ENCODE data around the gene SEPHS1. TPM values are rescaled to one million over a fixed set of nuclear protein-coding genes. Genes with fewer than 3 reads are reported as not detected.

The SEPHS1 gene
- total and polyA plus RNA-seq, 7 experiments from 2014 or later: 15.5 to 57.3 (median 29.7) TPM

- ATAC-seq (no peak), DNase-seq (no peak)
- CTCF ChIA-PET: no interaction called here
- no peaks in the 10 kb centered on the region for H3K27me3 ChIP-seq (ENCODE audit: control insufficient read depth in 2 of 2, insufficient read depth in 2 of 2, low read length in 2 of 2)
- no peak overlapping the region for H3K27ac Mint-ChIP-seq
- H3K9me3 Mint-ChIP-seq: no peaks in the 10 kb centered on the region
- H3K4me3 Mint-ChIP-seq: no peak overlapping the region
- POLR2A ChIA-PET: no interaction called here
- intact Hi-C loops (cut with micrococcal nuclease): loop anchor here in 1 of 2 donors (1.0 kb wide), 1 partner anchor 219 kb away; the partner anchor contains the start of gene PRPF18
- no peaks in the 10 kb centered on the region for H3K9me3 ChIP-seq (ENCODE audit: control insufficient read depth in 2 of 3, low read length in 3 of 3)
- peaks cover 0 to 4% (median 0%) of the 10 kb centered on the region in 7 donors for H3K4me1 Mint-ChIP-seq
- H3K4me1 ChIP-seq (ENCODE audit: control insufficient read depth in 2 of 2, insufficient read depth in 2 of 2, low read length in 2 of 2): no peaks in the 10 kb centered on the region
- H3K4me3 ChIP-seq (ENCODE audit: low read length): no peak overlapping the region
- H3K27ac ChIP-seq (ENCODE audit: low read depth, low read length): no peak overlapping the region
- H3K27me3 Mint-ChIP-seq: no peaks in the 10 kb centered on the region
- H3K36me3 ChIP-seq (ENCODE audit: control insufficient read depth in 2 of 3, insufficient read depth in 3 of 3, low read length in 3 of 3): no peaks in the 10 kb centered on the region
- H3K36me3 Mint-ChIP-seq: no peaks in the 10 kb centered on the region
Measured at GRCh38 chr10:13366891-13367290, 18.8 kb upstream of the SEPHS1 start.

GRCh38 chr10:13365831-13366230 is 17.7 kb upstream of the SEPHS1 start:
- Mint-ChIP-seq H3K4me3 (no peak overlapping the region), H3K27me3 (no peaks in the 10 kb centered on the region), H3K27ac (no peak overlapping the region), H3K4me1 (peaks cover 0 to 2% (median 0%) of the 10 kb centered on the region in 7 donors), H3K36me3 (no peaks in the 10 kb centered on the region), H3K9me3 (no peaks in the 10 kb centered on the region)
- H3K27me3 ChIP-seq (ENCODE audit: control insufficient read depth in 2 of 2, insufficient read depth in 2 of 2, low read length in 2 of 2): no peaks in the 10 kb centered on the region
- no peak overlapping the region for H3K27ac ChIP-seq (ENCODE audit: low read depth, low read length)
- H3K4me3 ChIP-seq (ENCODE audit: low read length): no peak overlapping the region
- ChIA-PET CTCF (interaction anchor here (0.6 kb wide), 1 partner anchor 125 kb away, joined by 3 read pairs; no protein-coding TSS in a partner anchor), POLR2A (no interaction called here)
- DNase-seq: no peak
- no peaks in the 10 kb centered on the region for H3K4me1 ChIP-seq (ENCODE audit: control insufficient read depth in 2 of 2, insufficient read depth in 2 of 2, low read length in 2 of 2)
- H3K36me3 ChIP-seq (ENCODE audit: control insufficient read depth in 2 of 3, insufficient read depth in 3 of 3, low read length in 3 of 3): no peaks in the 10 kb centered on the region
- intact Hi-C loops (cut with micrococcal nuclease): no loop called here
- H3K9me3 ChIP-seq (ENCODE audit: control insufficient read depth in 2 of 3, low read length in 3 of 3): no peaks in the 10 kb centered on the region
- no peak for ATAC-seq

- no peak for ATAC-seq
- DNase-seq: no peak
- no peak overlapping the region for H3K27ac ChIP-seq (ENCODE audit: low read depth, low read length)
- H3K36me3 ChIP-seq (ENCODE audit: control insufficient read depth in 2 of 3, insufficient read depth in 3 of 3, low read length in 3 of 3): no peaks in the 10 kb centered on the region
- POLR2A ChIA-PET: no interaction called here
- intact Hi-C loops (cut with micrococcal nuclease): no loop called here
- H3K4me3 Mint-ChIP-seq: no peak overlapping the region
- H3K9me3 Mint-ChIP-seq: no peaks in the 10 kb centered on the region
- H3K27ac Mint-ChIP-seq: no peak overlapping the region
- H3K4me1 ChIP-seq (ENCODE audit: control insufficient read depth in 2 of 2, insufficient read depth in 2 of 2, low read length in 2 of 2): no peaks in the 10 kb centered on the region
- no peaks in the 10 kb centered on the region for H3K27me3 Mint-ChIP-seq
- H3K9me3 ChIP-seq (ENCODE audit: control insufficient read depth in 2 of 3, low read length in 3 of 3): no peaks in the 10 kb centered on the region
- peaks cover 0 to 2% (median 0%) of the 10 kb centered on the region in 7 donors for H3K4me1 Mint-ChIP-seq
- H3K36me3 Mint-ChIP-seq: no peaks in the 10 kb centered on the region
- H3K27me3 ChIP-seq (ENCODE audit: control insufficient read depth in 2 of 2, insufficient read depth in 2 of 2, low read length in 2 of 2): no peaks in the 10 kb centered on the region
- CTCF ChIA-PET: no interaction called here
- H3K4me3 ChIP-seq (ENCODE audit: low read length): no peak overlapping the region
Measured at GRCh38 chr10:13365243-13365642, 17.1 kb upstream of the SEPHS1 start.

- POLR2A ChIA-PET: no interaction called here
- H3K27ac Mint-ChIP-seq: no peak overlapping the region
- Histone ChIP-seq H3K9me3 (ENCODE audit: control insufficient read depth in 2 of 3, low read length in 3 of 3) (no peaks in the 10 kb centered on the region), H3K27ac (ENCODE audit: low read depth, low read length) (no peak overlapping the region), H3K4me3 (ENCODE audit: low read length) (no peak overlapping the region), H3K27me3 (ENCODE audit: control insufficient read depth in 2 of 2, insufficient read depth in 2 of 2, low read length in 2 of 2) (no peaks in the 10 kb centered on the region), H3K4me1 (ENCODE audit: control insufficient read depth in 2 of 2, insufficient read depth in 2 of 2, low read length in 2 of 2) (no peaks in the 10 kb centered on the region), H3K36me3 (ENCODE audit: control insufficient read depth in 2 of 3, insufficient read depth in 3 of 3, low read length in 3 of 3) (no peaks in the 10 kb centered on the region)
- CTCF ChIA-PET: no interaction called here
- peaks cover 0 to 10% (median 5%) of the 10 kb centered on the region in 5 donors for H3K27me3 Mint-ChIP-seq
- ATAC-seq: no peak
- H3K36me3 Mint-ChIP-seq: no peaks in the 10 kb centered on the region
- H3K9me3 Mint-ChIP-seq: peaks cover 0 to 2% (median 0%) of the 10 kb centered on the region in 11 donors
- no peak for DNase-seq
- H3K4me3 Mint-ChIP-seq: no peak overlapping the region
- intact Hi-C loops (cut with micrococcal nuclease): no loop called here
- no peaks in the 10 kb centered on the region for H3K4me1 Mint-ChIP-seq
Measured at GRCh38 chr10:13360587-13360986, 12.5 kb upstream of the SEPHS1 start.

GRCh38 chr10:13356392-13356791 is 8.3 kb upstream of the SEPHS1 start:
- DNase-seq: no peak
- intact Hi-C loops (cut with micrococcal nuclease): no loop called here
- peaks cover 0 to 19% (median 5%) of the 10 kb centered on the region in 5 donors for H3K27me3 Mint-ChIP-seq
- ChIA-PET POLR2A (no interaction called here), CTCF (no interaction called here)
- H3K36me3 Mint-ChIP-seq: no peaks in the 10 kb centered on the region
- H3K27ac Mint-ChIP-seq: peak overlapping the region in 1 of 9 donors; percentile 13
- H3K27me3 ChIP-seq (ENCODE audit: control insufficient read depth in 2 of 2, insufficient read depth in 2 of 2, low read length in 2 of 2): no peaks in the 10 kb centered on the region
- H3K4me1 ChIP-seq (ENCODE audit: control insufficient read depth in 2 of 2, insufficient read depth in 2 of 2, low read length in 2 of 2): peaks cover 9 to 10% of the 10 kb centered on the region in 2 donors
- no peak overlapping the region for H3K27ac ChIP-seq (ENCODE audit: low read depth, low read length)
- peaks cover 11 to 18% (median 15%) of the 10 kb centered on the region in 7 donors for H3K4me1 Mint-ChIP-seq
- no peaks in the 10 kb centered on the region for H3K36me3 ChIP-seq (ENCODE audit: control insufficient read depth in 2 of 3, insufficient read depth in 3 of 3, low read length in 3 of 3)
- no peaks in the 10 kb centered on the region for H3K9me3 ChIP-seq (ENCODE audit: control insufficient read depth in 2 of 3, low read length in 3 of 3)
- peaks cover 0 to 2% (median 0%) of the 10 kb centered on the region in 11 donors for H3K9me3 Mint-ChIP-seq
- ATAC-seq: no peak
- no peak overlapping the region for H3K4me3 ChIP-seq (ENCODE audit: low read length)
- H3K4me3 Mint-ChIP-seq: no peak overlapping the region

GRCh38 chr10:13354783-13355182 is 6.7 kb upstream of the SEPHS1 start:
- ATAC-seq (no peak), DNase-seq (no peak)
- Mint-ChIP-seq H3K4me3 (no peak overlapping the region), H3K9me3 (peaks cover 0 to 2% (median 0%) of the 10 kb centered on the region in 11 donors), H3K4me1 (peaks cover 15 to 34% (median 29%) of the 10 kb centered on the region in 7 donors), H3K36me3 (no peaks in the 10 kb centered on the region), H3K27me3 (peaks cover 0 to 19% (median 5%) of the 10 kb centered on the region in 5 donors), H3K27ac (no peak overlapping the region)
- Histone ChIP-seq H3K9me3 (ENCODE audit: control insufficient read depth in 2 of 3, low read length in 3 of 3) (no peaks in the 10 kb centered on the region), H3K27me3 (ENCODE audit: control insufficient read depth in 2 of 2, insufficient read depth in 2 of 2, low read length in 2 of 2) (no peaks in the 10 kb centered on the region), H3K4me3 (ENCODE audit: low read length) (no peak overlapping the region), H3K36me3 (ENCODE audit: control insufficient read depth in 2 of 3, insufficient read depth in 3 of 3, low read length in 3 of 3) (no peaks in the 10 kb centered on the region), H3K4me1 (ENCODE audit: control insufficient read depth in 2 of 2, insufficient read depth in 2 of 2, low read length in 2 of 2) (peaks cover 13 to 24% of the 10 kb centered on the region in 2 donors), H3K27ac (ENCODE audit: low read depth, low read length) (no peak overlapping the region)
- intact Hi-C loops (cut with micrococcal nuclease): no loop called here
- ChIA-PET CTCF (no interaction called here), POLR2A (no interaction called here)

GRCh38 chr10:13352519-13352918 is 4.4 kb upstream of the SEPHS1 start:
- Histone ChIP-seq H3K27me3 (ENCODE audit: control insufficient read depth in 2 of 2, insufficient read depth in 2 of 2, low read length in 2 of 2) (no peaks in the 10 kb centered on the region), H3K9me3 (ENCODE audit: control insufficient read depth in 2 of 3, low read length in 3 of 3) (no peaks in the 10 kb centered on the region), H3K36me3 (ENCODE audit: control insufficient read depth in 2 of 3, insufficient read depth in 3 of 3, low read length in 3 of 3) (peaks cover 0 to 5% (median 0%) of the 10 kb centered on the region in 3 experiments), H3K27ac (ENCODE audit: low read depth, low read length) (no peak overlapping the region), H3K4me1 (ENCODE audit: control insufficient read depth in 2 of 2, insufficient read depth in 2 of 2, low read length in 2 of 2) (peaks cover 13 to 24% of the 10 kb centered on the region in 2 donors), H3K4me3 (ENCODE audit: low read length) (no peak overlapping the region)
- ATAC-seq: no peak
- intact Hi-C loops (cut with micrococcal nuclease): no loop called here
- peak overlapping the region in 7 of 10 donors; percentile 42 to 99 (median 71) for H3K4me3 Mint-ChIP-seq
- peaks cover 0 to 16% (median under 1%) of the 10 kb centered on the region in 5 donors for H3K27me3 Mint-ChIP-seq
- DNase-seq: no peak
- H3K4me1 Mint-ChIP-seq: peaks cover 22 to 39% (median 33%) of the 10 kb centered on the region in 7 donors
- H3K36me3 Mint-ChIP-seq: no peaks in the 10 kb centered on the region
- H3K9me3 Mint-ChIP-seq: no peaks in the 10 kb centered on the region
- H3K27ac Mint-ChIP-seq: peak overlapping the region in 8 of 9 donors; percentile 90 to 98 (median 97)
- CTCF ChIA-PET: interaction anchor here (0.9 to 1.9 kb wide), 5 partner anchors 53 to 190 kb away, joined by 3 to 10 read pairs (median 6); partner anchors contain the start of gene PHYH
- POLR2A ChIA-PET: interaction anchor here (0.6 to 6.3 kb wide), 3 partner anchors 51 to 1224 kb away, joined by 4 to 144 read pairs (median 4); partner anchors contain the start of gene PHYH

Data from naive thymus-derived CD4-positive, alpha-beta T cell (primary cell).